Lung (tissue), 12 donors: ENCODE measurements around the gene SLC38A10. TPM values are rescaled to one million over a fixed set of nuclear protein-coding genes. Genes with fewer than 3 reads are reported as not detected.

Experiments
- ATAC-seq: fragments of 200-7000 bp; cut with Tn5 transposase; one replicate; pipeline ENCODE4 v1.9.1; 2020; ENCODE audit warnings: moderate number of reproducible peaks; ENCODE audit not compliant: insufficient read depth, low FRiP score
- DNase-seq, 3 donors: peaks; one replicate each; pipeline ENCODE4 v3.0.0-alpha.2; 2013 to 2017
- H3K27ac ChIP-seq, 2 donors: one replicate each; pipeline ENCODE4 v1.5.1; 2013; ENCODE audit warnings: mild to moderate bottlenecking in 2 of 2, moderate library complexity in 2 of 2, control low read depth in 1 of 2, inconsistent platforms in 1 of 2, low read depth in 1 of 2, low read length in 1 of 2
- H3K27me3 ChIP-seq, 3 donors: one replicate each; pipeline ENCODE4 v1.5.1; 2013; ENCODE audit warnings: low read length in 2 of 3; ENCODE audit not compliant: control insufficient read depth in 3 of 3, insufficient read depth in 3 of 3
- H3K36me3 ChIP-seq, 4 donors: one replicate each; pipeline ENCODE4 v1.5.1; 2013; ENCODE audit warnings: low read length in 4 of 4, mild to moderate bottlenecking in 1 of 4, moderate library complexity in 1 of 4; ENCODE audit not compliant: control insufficient read depth in 4 of 4, insufficient read depth in 4 of 4
- H3K4me1 ChIP-seq, 5 donors: one replicate each; pipeline ENCODE4 v1.5.1; 2013; ENCODE audit warnings: low read length in 5 of 5, mild to moderate bottlenecking in 2 of 5, moderate library complexity in 1 of 5; ENCODE audit not compliant: control insufficient read depth in 5 of 5, insufficient read depth in 5 of 5
- H3K4me3 ChIP-seq: one replicate; pipeline ENCODE4 v1.5.1; 2013; ENCODE audit warnings: mild to moderate bottlenecking, control low read depth, moderate library complexity
- H3K9ac ChIP-seq, 2 donors: one replicate each; pipeline ENCODE4 v1.5.1; 2013; ENCODE audit warnings: low read length in 2 of 2, control low read depth in 1 of 2; ENCODE audit not compliant: insufficient read depth in 1 of 2
- H3K9me3 ChIP-seq, 4 donors: one replicate each; pipeline ENCODE4 v1.5.1; 2013; ENCODE audit warnings: low read length in 3 of 4, mild to moderate bottlenecking in 1 of 4, moderate library complexity in 1 of 4; ENCODE audit not compliant: control insufficient read depth in 4 of 4, insufficient read depth in 3 of 4
- CTCF ChIP-seq: IDR thresholded peaks from 2 replicates; pipeline ENCODE4 v1.5.1; 2012; ENCODE audit warnings: mild to moderate bottlenecking; ENCODE audit errors: control extremely low read depth, extremely low read depth
- whole genome bisulfite sequencing, 2 donors: extraction: QIAGEN DNeasy Blood & Tissue Kit; methylation state at CpG; one replicate each; pipeline ENCODE4 v1.1.7; 2013; 5-methylcytosine and 5-hydroxymethylcytosine counted together
- polyA plus RNA-seq, 2 donors: library from polyadenylated mRNA; stranded (reverse); fragments of 200-250 nt; gene quantifications; one replicate each; pipeline ENCODE4 v1.2.1, GENCODE V29; 2013
- total RNA-seq, 2 donors: library from RNA; depleted of rRNA in 1 of 2; stranded (reverse); fragments of >200 nt in 1 of 2; gene quantifications; one replicate each; pipeline ENCODE4 v1.2.1, GENCODE V29; 2014 to 2021
- donor health status: control.
- donor health status: control.
- donor health status: Bipolar disorder and iron deficiency.
- donor health status: healthy.
- donor health status: DM: yes; HTN: yes; CAD: no.

Gene SLC38A10
- total and polyA plus RNA-seq, 4 donors: 56.0 to 127 (median 82.4) TPM

GRCh38 chr17:81240761-81241160 lies 54.3 kb downstream of the SLC38A10 start:
- no peak for TF ChIP-seq CTCF
- Histone ChIP-seq H3K4me3 (no peak overlapping the region), H3K9ac (no peak overlapping the region), H3K4me1 (peaks cover 0 to 19% (median 9%) of the 10 kb centered on the region in 5 donors), H3K27ac (no peak overlapping the region), H3K27me3 (no peaks in the 10 kb centered on the region), H3K36me3 (peaks cover 0 to 14% (median 0%) of the 10 kb centered on the region in 4 donors), H3K9me3 (no peaks in the 10 kb centered on the region)
- ATAC-seq (no peak), DNase-seq (no peak)
- WGBS, 2 donors: 79 to 81% methylated on average over 8 of the region's 8 CpGs

GRCh38 chr17:81239714-81240555 lies 55.2 kb downstream of the SLC38A10 start:
- no peak overlapping the region for H3K9ac ChIP-seq
- peak overlapping the region; percentile 96 for H3K4me3 ChIP-seq
- no peaks in the 10 kb centered on the region for H3K9me3 ChIP-seq
- no peak for TF ChIP-seq CTCF
- peak overlapping the region; percentile 75 to 76 for H3K27ac ChIP-seq
- 18 to 19% methylated on average over 37 of the region's 37 CpGs for WGBS, 2 donors
- no peaks in the 10 kb centered on the region for H3K27me3 ChIP-seq
- H3K36me3 ChIP-seq: peaks cover 0 to 17% (median 0%) of the 10 kb centered on the region in 4 donors
- peaks cover 0 to 19% (median 9%) of the 10 kb centered on the region in 5 donors for H3K4me1 ChIP-seq
- ATAC-seq: no peak
- no peak for DNase-seq

- Histone ChIP-seq H3K9ac (peak within 1 kb of the TSS in 1 of 2 donors; percentile 16), H3K27ac (peak within 1 kb of the TSS; percentile 75 to 76), H3K4me1 (peaks cover 0 to 19% (median 9%) of the 10 kb centered on the region in 5 donors), H3K27me3 (no peaks in the 10 kb centered on the region), H3K36me3 (peaks cover 0 to 19% (median 0%) of the 10 kb centered on the region in 4 donors), H3K4me3 (peak within 1 kb of the TSS; percentile 96), H3K9me3 (no peaks in the 10 kb centered on the region)
- WGBS, 2 donors: 0% methylated on average over 70 to 100 of the region's 100 CpGs
- peak; percentile 99 to 100 (median 100) for DNase-seq
- ATAC-seq: peak; percentile 97
- no peak for TF ChIP-seq CTCF
These were observed 56.0 kb downstream of the SLC38A10 start, which contains the start of the genes NDUFAF8 and TEPSIN for GRCh38 chr17:81238815-81239713. Gene NDUFAF8, plus strand, starts transcription at chr17:81239318. Its CDS starts 46 bp downstream, at chr17:81239364. Gene TEPSIN, minus strand, starts transcription at chr17:81239055. Its CDS starts 22 bp downstream, at chr17:81239033.
